H9 (cell line): ENCODE results near the gene CLCA4. TPM values are rescaled to one million over a fixed set of nuclear protein-coding genes. Genes with fewer than 3 reads are reported as not detected.

Experiments used
- DNase-seq: peaks from one replicate; pipeline ENCODE4 v3.0.0-alpha.2; 2017
- H2AFZ ChIP-seq: one replicate; pipeline ENCODE4 v1.6.1; 2013; ENCODE audit warnings: mild to moderate bottlenecking, low read length, control low read depth, moderate library complexity
- H2AK5ac ChIP-seq: 2 replicates; pipeline ENCODE4 v1.6.1; 2013; ENCODE audit warnings: low read length, control low read depth, mixed read lengths; ENCODE audit not compliant: insufficient read length
- H2BK120ac ChIP-seq: one replicate; pipeline ENCODE4 v1.6.1; 2013; ENCODE audit warnings: low read depth, mild to moderate bottlenecking, low read length, control low read depth, inconsistent platforms; ENCODE audit not compliant: poor library complexity, severe bottlenecking
- H2BK12ac ChIP-seq: 2 replicates; pipeline ENCODE4 v1.6.1; 2013; ENCODE audit warnings: low read length, control low read depth, mixed read lengths, low read depth; ENCODE audit not compliant: insufficient read length
- H2BK15ac ChIP-seq: 2 replicates; pipeline ENCODE4 v1.6.1; 2013; ENCODE audit warnings: low read depth, low read length, control low read depth
- H2BK20ac ChIP-seq: one replicate; pipeline ENCODE4 v1.6.1; 2013; ENCODE audit warnings: low read depth, mild to moderate bottlenecking, low read length, control low read depth, inconsistent platforms; ENCODE audit not compliant: poor library complexity, severe bottlenecking
- H2BK5ac ChIP-seq: 2 replicates; pipeline ENCODE4 v1.6.1; 2013; ENCODE audit warnings: low read length, control low read depth, mixed read lengths; ENCODE audit not compliant: insufficient read length
- H3K14ac ChIP-seq: 2 replicates; pipeline ENCODE4 v1.6.1; 2013; ENCODE audit warnings: low read length, control low read depth; ENCODE audit not compliant: insufficient read depth
- H3K18ac ChIP-seq: 2 replicates; pipeline ENCODE4 v1.6.1; 2013; ENCODE audit warnings: low read depth, mild to moderate bottlenecking, mixed read lengths, low read length, control low read depth; ENCODE audit not compliant: insufficient read length
- H3K23ac ChIP-seq: 2 replicates; pipeline ENCODE4 v1.6.1; 2013; ENCODE audit warnings: low read length, control low read depth, mixed read lengths, low read depth; ENCODE audit not compliant: insufficient read length
- H3K23me2 ChIP-seq: 2 replicates; pipeline ENCODE4 v1.6.1; 2013; ENCODE audit warnings: low read depth, mild to moderate bottlenecking, mixed read lengths, low read length, control low read depth; ENCODE audit not compliant: insufficient read length, poor library complexity, severe bottlenecking
- H3K27ac ChIP-seq: 2 replicates; pipeline ENCODE4 v1.5.1; 2013; ENCODE audit warnings: low read length, control low read depth, mixed read lengths, low read depth; ENCODE audit not compliant: insufficient read length
- H3K27me3 ChIP-seq: 2 replicates; pipeline ENCODE4 v1.6.1; 2013; ENCODE audit warnings: low read length, control low read depth, inconsistent platforms; ENCODE audit not compliant: insufficient read depth
- H3K4ac ChIP-seq: 2 replicates; pipeline ENCODE4 v1.6.1; 2013; ENCODE audit warnings: low read depth, mild to moderate bottlenecking, control low read depth, inconsistent platforms, low read length, moderate library complexity
- H3K4me1 ChIP-seq: 2 replicates; pipeline ENCODE4 v1.6.1; 2013; ENCODE audit warnings: low read length, control low read depth, inconsistent platforms; ENCODE audit not compliant: insufficient read depth
- H3K4me2 ChIP-seq: 2 replicates; pipeline ENCODE4 v1.6.1; 2013; ENCODE audit warnings: low read length, control low read depth, mixed read lengths; ENCODE audit not compliant: insufficient read length, insufficient read depth
- H3K56ac ChIP-seq: 2 replicates; pipeline ENCODE4 v1.6.1; 2013; ENCODE audit warnings: low read depth, mild to moderate bottlenecking, mixed read lengths, low read length, control low read depth; ENCODE audit not compliant: insufficient read length
- H3K79me1 ChIP-seq: 2 replicates; pipeline ENCODE4 v1.6.1; 2013; ENCODE audit warnings: low read depth, mild to moderate bottlenecking, moderate library complexity, low read length, control low read depth, inconsistent platforms; ENCODE audit not compliant: insufficient read depth, poor library complexity, severe bottlenecking
- H3K79me2 ChIP-seq: 2 replicates; pipeline ENCODE4 v1.6.1; 2013; ENCODE audit warnings: low read length, control low read depth, inconsistent platforms; ENCODE audit not compliant: insufficient read depth
- H3K9ac ChIP-seq: 2 replicates; pipeline ENCODE4 v1.6.1; 2013; ENCODE audit warnings: low read length, control low read depth, mixed read lengths; ENCODE audit not compliant: insufficient read length; ENCODE audit errors: extremely low read depth
- H3K9me3 ChIP-seq: one replicate; pipeline ENCODE4 v1.6.1; 2013; ENCODE audit warnings: low read depth, low read length, inconsistent platforms; ENCODE audit not compliant: control insufficient read depth
- H3T11ph ChIP-seq: one replicate; pipeline ENCODE4 v1.6.1; 2013; ENCODE audit warnings: mild to moderate bottlenecking, low read length, control low read depth, inconsistent platforms
- H4K20me1 ChIP-seq: one replicate; pipeline ENCODE4 v1.6.1; 2013; ENCODE audit not compliant: control insufficient read depth, insufficient read length, insufficient read depth
- H4K5ac ChIP-seq: 2 replicates; pipeline ENCODE4 v1.6.1; 2013; ENCODE audit warnings: low read depth, mild to moderate bottlenecking, mixed read lengths, low read length, control low read depth; ENCODE audit not compliant: insufficient read length
- H4K8ac ChIP-seq: replicated peaks from 2 replicates; pipeline ENCODE4 v1.6.1; 2013; ENCODE audit warnings: low read length, control low read depth, mixed read lengths, low read depth; ENCODE audit not compliant: insufficient read length
- H4K91ac ChIP-seq: 2 replicates; pipeline ENCODE4 v1.6.1; 2013; ENCODE audit warnings: low read depth, mild to moderate bottlenecking, moderate library complexity, mixed read lengths, low read length, control low read depth; ENCODE audit not compliant: insufficient read length
- H3K27ac Mint-ChIP-seq, 3 experiments: 2 replicates in 2 of 3; 3 replicates in 1 of 3; pipeline ENCODE4 v1.8.0; 2020 to 2021; ENCODE audit warnings: mixed read lengths in 3 of 3, mild to moderate bottlenecking in 1 of 3, moderate library complexity in 1 of 3
- H3K27me3 Mint-ChIP-seq: 2 replicates; pipeline ENCODE4 v1.8.0; 2021; ENCODE audit warnings: low read depth, mild to moderate bottlenecking, moderate library complexity, mixed read lengths
- H3K36me3 Mint-ChIP-seq, 3 experiments: 2 replicates in 2 of 3; 3 replicates in 1 of 3; pipeline ENCODE4 v1.8.0; 2020 to 2021; ENCODE audit warnings: low read depth in 3 of 3, mixed read lengths in 3 of 3; ENCODE audit not compliant: insufficient read depth in 1 of 3
- H3K4me1 Mint-ChIP-seq, 2 experiments: 2 replicates each; pipeline ENCODE4 v1.8.0; 2020; ENCODE audit warnings: mixed read lengths in 2 of 2
- H3K4me3 Mint-ChIP-seq, 2 experiments: 2 replicates in 1 of 2; 3 replicates in 1 of 2; pipeline ENCODE4 v1.8.0; 2020 to 2021; ENCODE audit warnings: mild to moderate bottlenecking in 2 of 2, mixed read lengths in 2 of 2, moderate library complexity in 1 of 2
- H3K9me3 Mint-ChIP-seq, 2 experiments: 2 replicates in 1 of 2; 3 replicates in 1 of 2; pipeline ENCODE4 v1.8.0; 2020; ENCODE audit warnings: mild to moderate bottlenecking in 2 of 2, mixed read lengths in 2 of 2, moderate library complexity in 1 of 2
- WGBS: extraction: QIAGEN DNeasy Blood & Tissue Kit; methylation state at CpG from one replicate; pipeline ENCODE4 v1.1.7; 2013; ENCODE audit warnings: missing lambda C conversion rate, low lambda C conversion rate, mixed read lengths; ENCODE audit not compliant: insufficient read length; ENCODE audit errors: extremely low coverage; 5-methylcytosine and 5-hydroxymethylcytosine counted together
- total RNA-seq: library from RNA; stranded (reverse); gene quantifications from 2 replicates; pipeline ENCODE4 v1.2.1, GENCODE V29; 2021
- TF ChIP-seq, protein P1 (sequence below): fragments of 200-600 bp; sonication (generic); conservative IDR thresholded peaks from 3 replicates; pipeline ENCODE4 v1.8.0; 2021; ENCODE audit warnings: antibody characterized with exemption, mild to moderate bottlenecking

The CLCA4 gene
- total RNA-seq, 1 experiment from 2014 or later, result not detected

DNA sequence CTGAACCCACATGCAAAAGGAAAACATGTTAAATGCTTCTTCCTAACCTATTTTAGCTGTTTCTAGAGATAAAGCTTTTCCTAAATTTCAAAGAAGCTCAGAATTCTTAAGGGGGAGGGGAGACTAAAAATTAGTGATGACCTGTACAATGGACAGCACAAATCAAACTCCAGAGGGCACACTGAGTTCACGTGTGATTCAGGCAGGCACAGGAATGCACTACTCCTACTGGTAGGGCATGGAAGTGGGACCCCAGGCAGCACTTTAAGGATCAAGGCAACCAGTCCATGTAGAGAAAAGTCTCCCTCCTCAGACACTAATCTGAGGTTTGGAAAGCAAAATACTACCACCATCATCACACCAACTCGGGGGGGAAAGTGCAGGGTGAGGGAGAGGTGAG is 31.3 kb upstream of the CLCA4 start:
- Mint-ChIP-seq H3K4me1 (peaks cover 2 to 10% of the 10 kb centered on the region in 2 experiments; a peak in 2 of 4 replicates), H3K27me3 (no peaks in the 10 kb centered on the region), H3K4me3 (no peak overlapping the region), H3K9me3 (no peaks in the 10 kb centered on the region), H3K36me3 (no peaks in the 10 kb centered on the region), H3K27ac (no peak overlapping the region)
- no CpG with 5 or more reads among the region's 2 CpGs for WGBS
- H3T11ph ChIP-seq, result no peak overlapping the region
- H2BK15ac ChIP-seq, result no peak overlapping the region
- H4K20me1 ChIP-seq, result no peaks in the 10 kb centered on the region
- no peak overlapping the region for H2BK120ac ChIP-seq
- no peak overlapping the region for H3K23ac ChIP-seq
- H3K4ac ChIP-seq, result no peak overlapping the region
- no peaks in the 10 kb centered on the region for H3K79me1 ChIP-seq
- no peak overlapping the region for H3K4me2 ChIP-seq
- no peak overlapping the region for H3K27ac ChIP-seq
- no peak overlapping the region for H3K9ac ChIP-seq
- H4K5ac ChIP-seq, result no peak overlapping the region
- H2BK20ac ChIP-seq, result no peak overlapping the region
- H3K23me2 ChIP-seq, result no peaks in the 10 kb centered on the region
- no peak overlapping the region for H2AFZ ChIP-seq
- no peaks in the 10 kb centered on the region for H3K4me1 ChIP-seq
- TF ChIP-seq, protein P1, sequence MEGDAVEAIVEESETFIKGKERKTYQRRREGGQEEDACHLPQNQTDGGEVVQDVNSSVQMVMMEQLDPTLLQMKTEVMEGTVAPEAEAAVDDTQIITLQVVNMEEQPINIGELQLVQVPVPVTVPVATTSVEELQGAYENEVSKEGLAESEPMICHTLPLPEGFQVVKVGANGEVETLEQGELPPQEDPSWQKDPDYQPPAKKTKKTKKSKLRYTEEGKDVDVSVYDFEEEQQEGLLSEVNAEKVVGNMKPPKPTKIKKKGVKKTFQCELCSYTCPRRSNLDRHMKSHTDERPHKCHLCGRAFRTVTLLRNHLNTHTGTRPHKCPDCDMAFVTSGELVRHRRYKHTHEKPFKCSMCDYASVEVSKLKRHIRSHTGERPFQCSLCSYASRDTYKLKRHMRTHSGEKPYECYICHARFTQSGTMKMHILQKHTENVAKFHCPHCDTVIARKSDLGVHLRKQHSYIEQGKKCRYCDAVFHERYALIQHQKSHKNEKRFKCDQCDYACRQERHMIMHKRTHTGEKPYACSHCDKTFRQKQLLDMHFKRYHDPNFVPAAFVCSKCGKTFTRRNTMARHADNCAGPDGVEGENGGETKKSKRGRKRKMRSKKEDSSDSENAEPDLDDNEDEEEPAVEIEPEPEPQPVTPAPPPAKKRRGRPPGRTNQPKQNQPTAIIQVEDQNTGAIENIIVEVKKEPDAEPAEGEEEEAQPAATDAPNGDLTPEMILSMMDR, result peak; percentile 71
- H3K56ac ChIP-seq, result no peak overlapping the region
- no peak overlapping the region for H4K8ac ChIP-seq
- no peak overlapping the region for H4K91ac ChIP-seq
- no peak overlapping the region for H3K14ac ChIP-seq
- no peaks in the 10 kb centered on the region for H3K27me3 ChIP-seq
- H3K9me3 ChIP-seq, result no peaks in the 10 kb centered on the region
- H3K18ac ChIP-seq, result no peak overlapping the region
- no peaks in the 10 kb centered on the region for H3K79me2 ChIP-seq
- no peak overlapping the region for H2AK5ac ChIP-seq
- H2BK12ac ChIP-seq, result no peak overlapping the region
- peak; percentile 67 for DNase-seq
- H2BK5ac ChIP-seq, result no peak overlapping the region
